GM23338 (cell line): Measurements from ENCODE around the gene LYSMD1.

Source experiments
- CREB1 ChIP-seq: fragments of 250-450 bp; sonication (Bioruptor Pico); IDR thresholded peaks from 2 replicates; pipeline ENCODE4 v1.5.0; 2020; ENCODE audit warnings: low read depth, mild to moderate bottlenecking, moderate library complexity
- EZH2 ChIP-seq: fragments of 200-600 bp; sonication (generic); IDR thresholded peaks from one replicate; pipeline ENCODE4 v1.8.0; 2017; ENCODE audit warnings: antibody characterized with exemption, mild to moderate bottlenecking, low read depth; ENCODE audit not compliant: unreplicated experiment
- EZH2phosphoT487 ChIP-seq: fragments of 200-600 bp; sonication (generic); IDR thresholded peaks from one replicate; pipeline ENCODE4 v1.8.1; 2018; ENCODE audit warnings: antibody characterized with exemption; ENCODE audit not compliant: unreplicated experiment
- JUNB ChIP-seq: IDR thresholded peaks from one replicate; pipeline ENCODE4 v1.6.1; 2016; ENCODE audit warnings: antibody characterized with exemption; ENCODE audit not compliant: unreplicated experiment
- NANOG ChIP-seq: IDR thresholded peaks from 2 replicates; pipeline ENCODE4 v1.6.1; 2016; ENCODE audit warnings: antibody characterized with exemption, borderline replicate concordance
- POLR2AphosphoS5 ChIP-seq: IDR thresholded peaks from 2 replicates; pipeline ENCODE4 v1.6.1; 2016; ENCODE audit warnings: antibody characterized with exemption, low read depth
- STAT1 ChIP-seq: IDR thresholded peaks from one replicate; pipeline ENCODE4 v1.6.1; 2016; ENCODE audit warnings: antibody characterized with exemption; ENCODE audit not compliant: unreplicated experiment
- ZNF114 ChIP-seq: fragments of 250-450 bp; sonication (Bioruptor Pico); IDR thresholded peaks from 2 replicates; pipeline ENCODE4 v1.5.0; 2020; ENCODE audit warnings: mild to moderate bottlenecking, moderate library complexity
- ZNF331 ChIP-seq: fragments of 250-450 bp; sonication (Bioruptor Pico); IDR thresholded peaks from 2 replicates; pipeline ENCODE4 v1.5.0; 2020; ENCODE audit warnings: low read depth, mild to moderate bottlenecking, moderate library complexity
- TF ChIP-seq, protein P1 (sequence below), 2 experiments: fragments of 200-600 bp in 1 of 2; sonication (generic) in 1 of 2; conservative IDR thresholded peaks; 2 replicates each; pipeline versions ENCODE4 v1.5.1 to v1.6.1; 2016 to 2017; ENCODE audit warnings: antibody characterized with exemption in 2 of 2, low read depth in 2 of 2, mild to moderate bottlenecking in 2 of 2, moderate library complexity in 1 of 2
- TF ChIP-seq, protein P2 (sequence below): IDR thresholded peaks from one replicate; pipeline ENCODE4 v1.6.1; 2018; ENCODE audit warnings: antibody characterized with exemption; ENCODE audit not compliant: unreplicated experiment
- TF ChIP-seq, protein P3 (sequence below): fragments of 250-450 bp; sonication (Bioruptor Pico); IDR thresholded peaks from 2 replicates; pipeline ENCODE4 v1.5.0; 2020; ENCODE audit warnings: mild to moderate bottlenecking, moderate library complexity
- TF ChIP-seq, protein P4 (sequence below): IDR thresholded peaks from 2 replicates; pipeline ENCODE4 v1.6.1; 2016; ENCODE audit warnings: antibody characterized with exemption

DNA sequence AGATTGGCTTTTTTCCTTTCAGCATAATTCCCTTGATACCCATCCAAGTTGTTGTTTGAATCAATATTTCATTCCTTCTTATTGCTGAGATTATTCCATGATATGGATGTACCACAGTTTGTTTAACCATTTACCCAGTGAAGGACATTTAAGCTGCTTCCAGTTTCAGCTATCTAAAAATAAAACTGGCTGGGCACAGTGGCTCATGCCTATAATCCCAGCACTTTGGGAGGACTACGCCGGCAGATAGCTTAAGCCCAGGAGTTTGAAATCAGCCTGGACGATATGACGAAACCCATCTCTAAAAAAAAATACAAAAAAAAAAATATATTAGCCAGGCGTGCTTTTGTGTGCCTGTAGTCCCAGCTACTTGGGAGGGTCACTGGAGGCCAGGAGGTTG lies 51.8 kb downstream of the LYSMD1 start:
- TF ChIP-seq, protein P1, sequence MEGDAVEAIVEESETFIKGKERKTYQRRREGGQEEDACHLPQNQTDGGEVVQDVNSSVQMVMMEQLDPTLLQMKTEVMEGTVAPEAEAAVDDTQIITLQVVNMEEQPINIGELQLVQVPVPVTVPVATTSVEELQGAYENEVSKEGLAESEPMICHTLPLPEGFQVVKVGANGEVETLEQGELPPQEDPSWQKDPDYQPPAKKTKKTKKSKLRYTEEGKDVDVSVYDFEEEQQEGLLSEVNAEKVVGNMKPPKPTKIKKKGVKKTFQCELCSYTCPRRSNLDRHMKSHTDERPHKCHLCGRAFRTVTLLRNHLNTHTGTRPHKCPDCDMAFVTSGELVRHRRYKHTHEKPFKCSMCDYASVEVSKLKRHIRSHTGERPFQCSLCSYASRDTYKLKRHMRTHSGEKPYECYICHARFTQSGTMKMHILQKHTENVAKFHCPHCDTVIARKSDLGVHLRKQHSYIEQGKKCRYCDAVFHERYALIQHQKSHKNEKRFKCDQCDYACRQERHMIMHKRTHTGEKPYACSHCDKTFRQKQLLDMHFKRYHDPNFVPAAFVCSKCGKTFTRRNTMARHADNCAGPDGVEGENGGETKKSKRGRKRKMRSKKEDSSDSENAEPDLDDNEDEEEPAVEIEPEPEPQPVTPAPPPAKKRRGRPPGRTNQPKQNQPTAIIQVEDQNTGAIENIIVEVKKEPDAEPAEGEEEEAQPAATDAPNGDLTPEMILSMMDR (conservative IDR thresholded peaks at IDR 0.05; ENCODE audit: low read depth in 2 of 2) = no peak
- TF ChIP-seq JUNB (no peak), EZH2 (no peak), CREB1 (CRISPR knock-in tag) (no peak), EZH2phosphoT487 (no peak), NANOG (no peak), POLR2AphosphoS5 (no peak), STAT1 (no peak), ZNF331 (no peak), ZNF114 (no peak)
- TF ChIP-seq, protein P2, sequence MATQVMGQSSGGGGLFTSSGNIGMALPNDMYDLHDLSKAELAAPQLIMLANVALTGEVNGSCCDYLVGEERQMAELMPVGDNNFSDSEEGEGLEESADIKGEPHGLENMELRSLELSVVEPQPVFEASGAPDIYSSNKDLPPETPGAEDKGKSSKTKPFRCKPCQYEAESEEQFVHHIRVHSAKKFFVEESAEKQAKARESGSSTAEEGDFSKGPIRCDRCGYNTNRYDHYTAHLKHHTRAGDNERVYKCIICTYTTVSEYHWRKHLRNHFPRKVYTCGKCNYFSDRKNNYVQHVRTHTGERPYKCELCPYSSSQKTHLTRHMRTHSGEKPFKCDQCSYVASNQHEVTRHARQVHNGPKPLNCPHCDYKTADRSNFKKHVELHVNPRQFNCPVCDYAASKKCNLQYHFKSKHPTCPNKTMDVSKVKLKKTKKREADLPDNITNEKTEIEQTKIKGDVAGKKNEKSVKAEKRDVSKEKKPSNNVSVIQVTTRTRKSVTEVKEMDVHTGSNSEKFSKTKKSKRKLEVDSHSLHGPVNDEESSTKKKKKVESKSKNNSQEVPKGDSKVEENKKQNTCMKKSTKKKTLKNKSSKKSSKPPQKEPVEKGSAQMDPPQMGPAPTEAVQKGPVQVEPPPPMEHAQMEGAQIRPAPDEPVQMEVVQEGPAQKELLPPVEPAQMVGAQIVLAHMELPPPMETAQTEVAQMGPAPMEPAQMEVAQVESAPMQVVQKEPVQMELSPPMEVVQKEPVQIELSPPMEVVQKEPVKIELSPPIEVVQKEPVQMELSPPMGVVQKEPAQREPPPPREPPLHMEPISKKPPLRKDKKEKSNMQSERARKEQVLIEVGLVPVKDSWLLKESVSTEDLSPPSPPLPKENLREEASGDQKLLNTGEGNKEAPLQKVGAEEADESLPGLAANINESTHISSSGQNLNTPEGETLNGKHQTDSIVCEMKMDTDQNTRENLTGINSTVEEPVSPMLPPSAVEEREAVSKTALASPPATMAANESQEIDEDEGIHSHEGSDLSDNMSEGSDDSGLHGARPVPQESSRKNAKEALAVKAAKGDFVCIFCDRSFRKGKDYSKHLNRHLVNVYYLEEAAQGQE = no peak
- TF ChIP-seq, protein P3, sequence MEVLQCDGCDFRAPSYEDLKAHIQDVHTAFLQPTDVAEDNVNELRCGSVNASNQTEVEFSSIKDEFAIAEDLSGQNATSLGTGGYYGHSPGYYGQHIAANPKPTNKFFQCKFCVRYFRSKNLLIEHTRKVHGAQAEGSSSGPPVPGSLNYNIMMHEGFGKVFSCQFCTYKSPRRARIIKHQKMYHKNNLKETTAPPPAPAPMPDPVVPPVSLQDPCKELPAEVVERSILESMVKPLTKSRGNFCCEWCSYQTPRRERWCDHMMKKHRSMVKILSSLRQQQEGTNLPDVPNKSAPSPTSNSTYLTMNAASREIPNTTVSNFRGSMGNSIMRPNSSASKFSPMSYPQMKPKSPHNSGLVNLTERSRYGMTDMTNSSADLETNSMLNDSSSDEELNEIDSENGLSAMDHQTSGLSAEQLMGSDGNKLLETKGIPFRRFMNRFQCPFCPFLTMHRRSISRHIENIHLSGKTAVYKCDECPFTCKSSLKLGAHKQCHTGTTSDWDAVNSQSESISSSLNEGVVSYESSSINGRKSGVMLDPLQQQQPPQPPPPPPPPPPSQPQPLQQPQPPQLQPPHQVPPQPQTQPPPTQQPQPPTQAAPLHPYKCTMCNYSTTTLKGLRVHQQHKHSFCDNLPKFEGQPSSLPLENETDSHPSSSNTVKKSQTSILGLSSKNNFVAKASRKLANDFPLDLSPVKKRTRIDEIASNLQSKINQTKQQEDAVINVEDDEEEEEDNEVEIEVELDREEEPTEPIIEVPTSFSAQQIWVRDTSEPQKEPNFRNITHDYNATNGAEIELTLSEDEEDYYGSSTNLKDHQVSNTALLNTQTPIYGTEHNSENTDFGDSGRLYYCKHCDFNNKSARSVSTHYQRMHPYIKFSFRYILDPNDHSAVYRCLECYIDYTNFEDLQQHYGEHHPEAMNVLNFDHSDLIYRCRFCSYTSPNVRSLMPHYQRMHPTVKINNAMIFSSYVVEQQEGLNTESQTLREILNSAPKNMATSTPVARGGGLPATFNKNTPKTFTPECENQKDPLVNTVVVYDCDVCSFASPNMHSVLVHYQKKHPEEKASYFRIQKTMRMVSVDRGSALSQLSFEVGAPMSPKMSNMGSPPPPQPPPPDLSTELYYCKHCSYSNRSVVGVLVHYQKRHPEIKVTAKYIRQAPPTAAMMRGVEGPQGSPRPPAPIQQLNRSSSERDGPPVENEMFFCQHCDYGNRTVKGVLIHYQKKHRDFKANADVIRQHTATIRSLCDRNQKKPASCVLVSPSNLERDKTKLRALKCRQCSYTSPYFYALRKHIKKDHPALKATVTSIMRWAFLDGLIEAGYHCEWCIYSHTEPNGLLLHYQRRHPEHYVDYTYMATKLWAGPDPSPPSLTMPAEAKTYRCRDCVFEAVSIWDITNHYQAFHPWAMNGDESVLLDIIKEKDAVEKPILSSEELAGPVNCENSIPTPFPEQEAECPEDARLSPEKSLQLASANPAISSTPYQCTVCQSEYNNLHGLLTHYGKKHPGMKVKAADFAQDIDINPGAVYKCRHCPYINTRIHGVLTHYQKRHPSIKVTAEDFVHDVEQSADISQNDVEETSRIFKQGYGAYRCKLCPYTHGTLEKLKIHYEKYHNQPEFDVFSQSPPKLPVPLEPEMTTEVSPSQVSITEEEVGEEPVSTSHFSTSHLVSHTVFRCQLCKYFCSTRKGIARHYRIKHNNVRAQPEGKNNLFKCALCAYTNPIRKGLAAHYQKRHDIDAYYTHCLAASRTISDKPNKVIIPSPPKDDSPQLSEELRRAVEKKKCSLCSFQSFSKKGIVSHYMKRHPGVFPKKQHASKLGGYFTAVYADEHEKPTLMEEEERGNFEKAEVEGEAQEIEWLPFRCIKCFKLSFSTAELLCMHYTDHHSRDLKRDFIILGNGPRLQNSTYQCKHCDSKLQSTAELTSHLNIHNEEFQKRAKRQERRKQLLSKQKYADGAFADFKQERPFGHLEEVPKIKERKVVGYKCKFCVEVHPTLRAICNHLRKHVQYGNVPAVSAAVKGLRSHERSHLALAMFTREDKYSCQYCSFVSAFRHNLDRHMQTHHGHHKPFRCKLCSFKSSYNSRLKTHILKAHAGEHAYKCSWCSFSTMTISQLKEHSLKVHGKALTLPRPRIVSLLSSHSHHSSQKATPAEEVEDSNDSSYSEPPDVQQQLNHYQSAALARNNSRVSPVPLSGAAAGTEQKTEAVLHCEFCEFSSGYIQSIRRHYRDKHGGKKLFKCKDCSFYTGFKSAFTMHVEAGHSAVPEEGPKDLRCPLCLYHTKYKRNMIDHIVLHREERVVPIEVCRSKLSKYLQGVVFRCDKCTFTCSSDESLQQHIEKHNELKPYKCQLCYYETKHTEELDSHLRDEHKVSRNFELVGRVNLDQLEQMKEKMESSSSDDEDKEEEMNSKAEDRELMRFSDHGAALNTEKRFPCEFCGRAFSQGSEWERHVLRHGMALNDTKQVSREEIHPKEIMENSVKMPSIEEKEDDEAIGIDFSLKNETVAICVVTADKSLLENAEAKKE = no peak
- TF ChIP-seq, protein P4, sequence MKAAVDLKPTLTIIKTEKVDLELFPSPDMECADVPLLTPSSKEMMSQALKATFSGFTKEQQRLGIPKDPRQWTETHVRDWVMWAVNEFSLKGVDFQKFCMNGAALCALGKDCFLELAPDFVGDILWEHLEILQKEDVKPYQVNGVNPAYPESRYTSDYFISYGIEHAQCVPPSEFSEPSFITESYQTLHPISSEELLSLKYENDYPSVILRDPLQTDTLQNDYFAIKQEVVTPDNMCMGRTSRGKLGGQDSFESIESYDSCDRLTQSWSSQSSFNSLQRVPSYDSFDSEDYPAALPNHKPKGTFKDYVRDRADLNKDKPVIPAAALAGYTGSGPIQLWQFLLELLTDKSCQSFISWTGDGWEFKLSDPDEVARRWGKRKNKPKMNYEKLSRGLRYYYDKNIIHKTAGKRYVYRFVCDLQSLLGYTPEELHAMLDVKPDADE = no peak
